SK-N-SH treated with all-trans-retinoic acid at 6 μM for 48 hours (cell line): ENCODE data around the gene STAB2.

Source experiments
- RARB ChIP-seq: fragments of 250-450 bp; sonication (Bioruptor Pico); IDR thresholded peaks from 2 replicates; pipeline ENCODE4 v1.8.0; 2021; ENCODE audit warnings: mild to moderate bottlenecking, moderate library complexity
- TCF4 ChIP-seq: fragments of 250-450 bp; sonication (Bioruptor Pico); IDR thresholded peaks from 2 replicates; pipeline ENCODE4 v1.8.0; 2021; ENCODE audit warnings: mild to moderate bottlenecking, moderate library complexity, borderline replicate concordance
- ZFP3 ChIP-seq: fragments of 250-450 bp; sonication (Bioruptor Pico); IDR thresholded peaks from 2 replicates; pipeline ENCODE4 v1.5.0; 2020; ENCODE audit warnings: mild to moderate bottlenecking, moderate library complexity
- ZNF565 ChIP-seq: fragments of 450-650 bp; formaldehyde crosslinking; conservative IDR thresholded peaks from 2 replicates; pipeline ENCODE4 v1.5.0; 2020; ENCODE audit warnings: low read depth, mild to moderate bottlenecking, moderate library complexity
- ZNF8 ChIP-seq: fragments of 450-650 bp; formaldehyde crosslinking; IDR thresholded peaks from 2 replicates; pipeline ENCODE4 v1.5.0; 2020; ENCODE audit warnings: mild to moderate bottlenecking, moderate library complexity
- TF ChIP-seq, protein P1 (sequence below): fragments of 250-450 bp; sonication (Bioruptor Pico); IDR thresholded peaks from 2 replicates; pipeline ENCODE4 v1.8.0; 2021; ENCODE audit warnings: low read depth, mild to moderate bottlenecking, moderate library complexity, borderline replicate concordance
- TF ChIP-seq, protein P2 (sequence below): fragments of 250-450 bp; sonication (Bioruptor Pico); IDR thresholded peaks from 2 replicates; pipeline ENCODE4 v1.8.0; 2020; ENCODE audit warnings: mild to moderate bottlenecking, moderate library complexity, borderline replicate concordance

GRCh38 chr12:103561174-103561573 is 25.9 kb upstream of the STAB2 start:
- TF ChIP-seq, protein P1, sequence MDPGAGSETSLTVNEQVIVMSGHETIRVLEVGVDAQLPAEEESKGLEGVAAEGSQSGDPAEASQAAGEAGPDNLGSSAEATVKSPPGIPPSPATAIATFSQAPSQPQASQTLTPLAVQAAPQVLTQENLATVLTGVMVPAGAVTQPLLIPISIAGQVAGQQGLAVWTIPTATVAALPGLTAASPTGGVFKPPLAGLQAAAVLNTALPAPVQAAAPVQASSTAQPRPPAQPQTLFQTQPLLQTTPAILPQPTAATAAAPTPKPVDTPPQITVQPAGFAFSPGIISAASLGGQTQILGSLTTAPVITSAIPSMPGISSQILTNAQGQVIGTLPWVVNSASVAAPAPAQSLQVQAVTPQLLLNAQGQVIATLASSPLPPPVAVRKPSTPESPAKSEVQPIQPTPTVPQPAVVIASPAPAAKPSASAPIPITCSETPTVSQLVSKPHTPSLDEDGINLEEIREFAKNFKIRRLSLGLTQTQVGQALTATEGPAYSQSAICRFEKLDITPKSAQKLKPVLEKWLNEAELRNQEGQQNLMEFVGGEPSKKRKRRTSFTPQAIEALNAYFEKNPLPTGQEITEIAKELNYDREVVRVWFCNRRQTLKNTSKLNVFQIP, result no peak
- TF ChIP-seq ZFP3 (no peak), ZNF565 (CRISPR knock-in tag) (no peak), TCF4 (CRISPR knock-in tag) (no peak), RARB (CRISPR knock-in tag) (no peak), ZNF8 (CRISPR knock-in tag) (no peak)
- TF ChIP-seq, protein P2, sequence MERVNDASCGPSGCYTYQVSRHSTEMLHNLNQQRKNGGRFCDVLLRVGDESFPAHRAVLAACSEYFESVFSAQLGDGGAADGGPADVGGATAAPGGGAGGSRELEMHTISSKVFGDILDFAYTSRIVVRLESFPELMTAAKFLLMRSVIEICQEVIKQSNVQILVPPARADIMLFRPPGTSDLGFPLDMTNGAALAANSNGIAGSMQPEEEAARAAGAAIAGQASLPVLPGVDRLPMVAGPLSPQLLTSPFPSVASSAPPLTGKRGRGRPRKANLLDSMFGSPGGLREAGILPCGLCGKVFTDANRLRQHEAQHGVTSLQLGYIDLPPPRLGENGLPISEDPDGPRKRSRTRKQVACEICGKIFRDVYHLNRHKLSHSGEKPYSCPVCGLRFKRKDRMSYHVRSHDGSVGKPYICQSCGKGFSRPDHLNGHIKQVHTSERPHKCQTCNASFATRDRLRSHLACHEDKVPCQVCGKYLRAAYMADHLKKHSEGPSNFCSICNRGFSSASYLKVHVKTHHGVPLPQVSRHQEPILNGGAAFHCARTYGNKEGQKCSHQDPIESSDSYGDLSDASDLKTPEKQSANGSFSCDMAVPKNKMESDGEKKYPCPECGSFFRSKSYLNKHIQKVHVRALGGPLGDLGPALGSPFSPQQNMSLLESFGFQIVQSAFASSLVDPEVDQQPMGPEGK, result no peak
